Measurements from ENCODE around the gene PCNT. TPM values are rescaled to one million over a fixed set of nuclear protein-coding genes. Genes with fewer than 3 reads are reported as not detected.

PCNT gene
- total RNA-seq, 6 donors from 2014 or later: 24.9 to 130 (median 44.4) TPM

DNA sequence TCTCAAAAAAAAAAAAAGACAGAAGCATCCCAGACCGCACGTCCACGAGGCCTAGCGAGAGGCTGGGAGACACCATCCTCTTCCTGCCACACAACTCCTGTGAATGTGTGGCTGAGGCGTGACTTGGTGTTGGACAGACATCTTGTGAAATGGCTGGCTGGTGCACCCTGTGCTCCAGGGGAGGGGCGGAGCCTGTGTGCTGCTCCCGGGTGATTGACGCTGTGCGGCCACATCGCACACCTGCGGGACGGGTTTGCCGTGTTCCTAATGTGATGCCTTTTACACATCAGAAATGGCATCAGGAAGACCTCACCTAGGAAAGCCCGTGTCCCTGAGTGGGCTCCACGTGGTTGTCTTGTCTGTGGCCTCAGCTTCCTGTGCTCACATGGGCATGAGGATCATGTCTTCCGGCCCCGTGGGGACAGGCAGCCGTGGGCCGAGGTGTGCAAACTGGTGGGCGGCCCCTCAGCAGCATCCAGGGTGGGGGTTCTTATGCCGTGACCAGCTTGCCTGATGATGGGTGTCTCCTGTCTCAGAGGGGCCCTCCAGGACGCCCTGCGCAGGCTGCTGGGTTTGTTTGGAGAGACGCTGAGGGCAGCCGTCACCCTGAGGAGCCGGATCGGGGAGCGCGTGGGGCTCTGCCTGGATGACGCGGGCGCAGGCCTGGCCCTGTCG, 64.4 kb downstream of the PCNT start:
- 95% methylated on average over 17 to 32 of the region's 33 CpGs for WGBS, 2 donors
- H3K9me3 ChIP-seq: no peaks in the 10 kb centered on the region
- no peaks in the 10 kb centered on the region for H3K27me3 ChIP-seq
- no peak overlapping the region for H3K27ac ChIP-seq
- no peaks in the 10 kb centered on the region for H3K4me1 ChIP-seq
- DNase-seq (no peak), ATAC-seq (ENCODE audit: low FRiP score in 2 of 2) (no peak)
- TF ChIP-seq, protein P1, sequence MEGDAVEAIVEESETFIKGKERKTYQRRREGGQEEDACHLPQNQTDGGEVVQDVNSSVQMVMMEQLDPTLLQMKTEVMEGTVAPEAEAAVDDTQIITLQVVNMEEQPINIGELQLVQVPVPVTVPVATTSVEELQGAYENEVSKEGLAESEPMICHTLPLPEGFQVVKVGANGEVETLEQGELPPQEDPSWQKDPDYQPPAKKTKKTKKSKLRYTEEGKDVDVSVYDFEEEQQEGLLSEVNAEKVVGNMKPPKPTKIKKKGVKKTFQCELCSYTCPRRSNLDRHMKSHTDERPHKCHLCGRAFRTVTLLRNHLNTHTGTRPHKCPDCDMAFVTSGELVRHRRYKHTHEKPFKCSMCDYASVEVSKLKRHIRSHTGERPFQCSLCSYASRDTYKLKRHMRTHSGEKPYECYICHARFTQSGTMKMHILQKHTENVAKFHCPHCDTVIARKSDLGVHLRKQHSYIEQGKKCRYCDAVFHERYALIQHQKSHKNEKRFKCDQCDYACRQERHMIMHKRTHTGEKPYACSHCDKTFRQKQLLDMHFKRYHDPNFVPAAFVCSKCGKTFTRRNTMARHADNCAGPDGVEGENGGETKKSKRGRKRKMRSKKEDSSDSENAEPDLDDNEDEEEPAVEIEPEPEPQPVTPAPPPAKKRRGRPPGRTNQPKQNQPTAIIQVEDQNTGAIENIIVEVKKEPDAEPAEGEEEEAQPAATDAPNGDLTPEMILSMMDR (IDR thresholded peaks at IDR 0.05): no peak
- TF ChIP-seq EP300 (IDR thresholded peaks at IDR 0.05): no peak
- TF ChIP-seq POLR2AphosphoS5 (IDR thresholded peaks at IDR 0.05): no peak
- no peak for TF ChIP-seq POLR2A (IDR thresholded peaks at IDR 0.05)
- peaks cover 5 to 73% (median 58%) of the 10 kb centered on the region in 4 donors for H3K36me3 ChIP-seq
- no peak overlapping the region for H3K4me3 ChIP-seq

GRCh38 chr21:46388896-46389295, 64.9 kb downstream of the PCNT start:
- DNase-seq: no peak
- Histone ChIP-seq H3K4me1 (no peaks in the 10 kb centered on the region), H3K4me3 (no peak overlapping the region), H3K36me3 (peaks cover 5 to 79% (median 63%) of the 10 kb centered on the region in 4 donors), H3K27ac (no peak overlapping the region), H3K27me3 (no peaks in the 10 kb centered on the region), H3K9me3 (no peaks in the 10 kb centered on the region)
- no peak for ATAC-seq (ENCODE audit: low FRiP score in 2 of 2)
- TF ChIP-seq POLR2AphosphoS5 (IDR thresholded peaks at IDR 0.05) (no peak), EP300 (IDR thresholded peaks at IDR 0.05) (no peak), POLR2A (IDR thresholded peaks at IDR 0.05) (no peak)
- TF ChIP-seq, protein P1 (IDR thresholded peaks at IDR 0.05): no peak
- 94 to 96% methylated on average over 17 to 23 of the region's 23 CpGs for WGBS, 2 donors

- Histone ChIP-seq H3K4me3 (no peak overlapping the region), H3K4me1 (no peaks in the 10 kb centered on the region), H3K36me3 (peaks cover 5 to 82% (median 62%) of the 10 kb centered on the region in 4 donors), H3K27me3 (no peaks in the 10 kb centered on the region), H3K27ac (no peak overlapping the region), H3K9me3 (no peaks in the 10 kb centered on the region)
- DNase-seq (no peak), ATAC-seq (ENCODE audit: low FRiP score in 2 of 2) (no peak)
- 92 to 95% methylated on average over 24 to 29 of the region's 29 CpGs for WGBS, 2 donors
- TF ChIP-seq, protein P1 (IDR thresholded peaks at IDR 0.05): no peak
- TF ChIP-seq POLR2A (IDR thresholded peaks at IDR 0.05): no peak
- no peak for TF ChIP-seq EP300 (IDR thresholded peaks at IDR 0.05)
- no peak for TF ChIP-seq POLR2AphosphoS5 (IDR thresholded peaks at IDR 0.05)
Measured at GRCh38 chr21:46390603-46391545, 66.9 kb downstream of the PCNT start.

GRCh38 chr21:46391773-46392172, 67.8 kb downstream of the PCNT start:
- whole genome bisulfite sequencing, 2 donors: 94 to 95% methylated on average over 9 of the region's 9 CpGs
- no peaks in the 10 kb centered on the region for H3K27me3 ChIP-seq
- TF ChIP-seq, protein P1 (IDR thresholded peaks at IDR 0.05): no peak
- TF ChIP-seq POLR2AphosphoS5 (IDR thresholded peaks at IDR 0.05): no peak
- TF ChIP-seq EP300 (IDR thresholded peaks at IDR 0.05): no peak
- no peak for TF ChIP-seq POLR2A (IDR thresholded peaks at IDR 0.05)
- no peaks in the 10 kb centered on the region for H3K9me3 ChIP-seq
- H3K4me3 ChIP-seq: no peak overlapping the region
- no peak overlapping the region for H3K27ac ChIP-seq
- DNase-seq (no peak), ATAC-seq (ENCODE audit: low FRiP score in 2 of 2) (no peak)
- peaks cover 5 to 81% (median 56%) of the 10 kb centered on the region in 4 donors for H3K36me3 ChIP-seq
- no peaks in the 10 kb centered on the region for H3K4me1 ChIP-seq
